Glomerular visceral epithelial cell (primary cell): ENCODE results near the gene IKZF1.

Source experiments
- DNase-seq: peaks from one replicate; pipeline ENCODE4 v3.0.0-alpha.2; 2016; ENCODE audit errors: extremely low spot score

Gene IKZF1

GRCh38 chr7:50283731-50284130 is 20.8 kb upstream of the IKZF1 start:
- no peak for DNase-seq

GRCh38 chr7:50284296-50284695 is 20.2 kb upstream of the IKZF1 start:
- DNase-seq, result no peak

- no peak for DNase-seq
Observed at GRCh38 chr7:50285269-50285668, 19.2 kb upstream of the IKZF1 start.

GRCh38 chr7:50287129-50287528 is 17.4 kb upstream of the IKZF1 start:
- DNase-seq, result no peak

GRCh38 chr7:50292165-50292757 is 12.3 kb upstream of the IKZF1 start:
- DNase-seq, result no peak

GRCh38 chr7:50292763-50293162 is 11.8 kb upstream of the IKZF1 start:
- no peak for DNase-seq

GRCh38 chr7:50293509-50294179 is 10.9 kb upstream of the IKZF1 start:
- no peak for DNase-seq

- DNase-seq, result no peak
Observed at GRCh38 chr7:50295133-50295532, 9.4 kb upstream of the IKZF1 start.

- no peak for DNase-seq
Observed at GRCh38 chr7:50296799-50297198, 7.7 kb upstream of the IKZF1 start.

GRCh38 chr7:50298811-50299562 is 5.5 kb upstream of the IKZF1 start:
- DNase-seq, result no peak

GRCh38 chr7:50300336-50300735 is 4.2 kb upstream of the IKZF1 start:
- no peak for DNase-seq

GRCh38 chr7:50302486-50303334 is 1.8 kb upstream of the IKZF1 start:
- no peak for DNase-seq

GRCh38 chr7:50303335-50304128 is 984 bp upstream of the IKZF1 start:
- no peak for DNase-seq

- DNase-seq, result no peak
Observed at GRCh38 chr7:50304911-50305582, 531 bp downstream of the IKZF1 start.

GRCh38 chr7:50305583-50306493 is 1.3 kb downstream of the IKZF1 start:
- no peak for DNase-seq

- no peak for DNase-seq
Observed at GRCh38 chr7:50306494-50307367, 2.2 kb downstream of the IKZF1 start.

GRCh38 chr7:50307368-50308032 is 3.0 kb downstream of the IKZF1 start:
- DNase-seq, result no peak

GRCh38 chr7:50308203-50308531 is 3.7 kb downstream of the IKZF1 start:
- no peak for DNase-seq
